H1 (cell line): ENCODE data around the gene PRR5. TPM values are rescaled to one million over a fixed set of nuclear protein-coding genes. Genes with fewer than 3 reads are reported as not detected.

Experiments
- CTCF ChIA-PET: fragments of 300-600 bp; sonication (Branson Sonifier 250); formaldehyde crosslinking; loops from one replicate; lab custom pipeline; 2021; ENCODE audit not compliant: partially characterized antibody; lab: Charles Lee
- POLR2A ChIA-PET: fragments of 300-600 bp; sonication (Branson Sonifier 250); formaldehyde crosslinking; loops from one replicate; lab custom pipeline; 2021; ENCODE audit warnings: inconsistent platforms; ENCODE audit not compliant: partially characterized antibody; lab: Charles Lee
- DNase-seq, 2 experiments: peaks; one replicate each; pipeline versions ENCODE4 v3.0.0 to v3.0.0-alpha.2; 2010 to 2022; ENCODE audit warnings: low spot score in 2 of 2, low read depth in 1 of 2, mixed read lengths in 1 of 2
- FAIRE-seq: peaks from 2 replicates; lab custom pipeline; 2011; peaks lifted over from hg19 to GRCh38; lab: Jason Lieb, UNC
- H2AFZ ChIP-seq: 2 replicates; pipeline ENCODE4 v1.8.1; 2012; ENCODE audit warnings: low read length, inconsistent platforms
- H2AK5ac ChIP-seq: 2 replicates; pipeline ENCODE4 v1.6.1; 2013; ENCODE audit warnings: low read depth, low read length
- H2BK120ac ChIP-seq: replicated peaks from 2 replicates; pipeline ENCODE3; 2013; ENCODE audit warnings: low read depth, low read length, inconsistent platforms
- H2BK12ac ChIP-seq: 2 replicates; pipeline ENCODE4 v1.6.1; 2013; ENCODE audit warnings: low read depth, low read length
- H2BK15ac ChIP-seq: 2 replicates; pipeline ENCODE4 v1.6.1; 2013; ENCODE audit warnings: low read length
- H2BK20ac ChIP-seq: 2 replicates; pipeline ENCODE4 v1.6.1; 2013; ENCODE audit warnings: low read length
- H2BK5ac ChIP-seq: 2 replicates; pipeline ENCODE4 v1.6.1; 2013; ENCODE audit warnings: low read depth, low read length
- H3K14ac ChIP-seq: 2 replicates; pipeline ENCODE4 v1.6.1; 2013; ENCODE audit warnings: inconsistent platforms; ENCODE audit not compliant: insufficient read length
- H3K18ac ChIP-seq: 2 replicates; pipeline ENCODE4 v1.6.1; 2013; ENCODE audit warnings: low read length; ENCODE audit errors: extremely low read depth
- H3K23ac ChIP-seq: 2 replicates; pipeline ENCODE4 v1.6.1; 2013; ENCODE audit warnings: inconsistent platforms; ENCODE audit not compliant: insufficient read length
- H3K23me2 ChIP-seq: 2 replicates; pipeline ENCODE4 v1.6.1; 2013; ENCODE audit warnings: low read depth, low read length
- H3K27ac ChIP-seq: 2 replicates; pipeline ENCODE4 v1.6.1; 2011; ENCODE audit warnings: low read depth, low read length, inconsistent platforms
- H3K27me3 ChIP-seq, 4 experiments: replicated peaks in 1 of 4; 1 replicate in 1 of 4; 2 replicates in 3 of 4; pipeline versions ENCODE4 v1.6.1 to v1.8.1; 2011 to 2013; ENCODE audit warnings: low read length in 3 of 4, mild to moderate bottlenecking in 3 of 4, inconsistent platforms in 2 of 4, mixed read lengths in 2 of 4, moderate library complexity in 1 of 4; ENCODE audit not compliant: control insufficient read depth in 3 of 4, insufficient read depth in 3 of 4; ENCODE audit errors: extremely low read depth in 1 of 4
- H3K36me3 ChIP-seq, 4 experiments: 2 replicates each; pipeline versions ENCODE4 v1.6.1 to v1.8.1; 2011 to 2013; ENCODE audit warnings: mild to moderate bottlenecking in 4 of 4, low read length in 3 of 4, moderate library complexity in 2 of 4, control low read depth in 1 of 4, inconsistent platforms in 1 of 4; ENCODE audit not compliant: insufficient read depth in 4 of 4, control insufficient read depth in 2 of 4
- H3K4ac ChIP-seq: replicated peaks from 2 replicates; pipeline ENCODE3; 2013; ENCODE audit warnings: low read length, low read depth, mixed read lengths, inconsistent platforms; ENCODE audit not compliant: insufficient read length
- H3K4me1 ChIP-seq, 4 experiments: replicated peaks in 1 of 4; 1 replicate in 1 of 4; 2 replicates in 3 of 4; pipeline versions ENCODE4 v1.6.1 to v1.8.1; 2011 to 2013; ENCODE audit warnings: low read length in 3 of 4, inconsistent platforms in 2 of 4, mixed read lengths in 1 of 4; ENCODE audit not compliant: insufficient read depth in 4 of 4, control insufficient read depth in 3 of 4
- H3K4me2 ChIP-seq, 2 experiments: 2 replicates each; pipeline versions ENCODE4 v1.6.1 to v1.8.1; 2011 to 2013; ENCODE audit warnings: low read depth in 2 of 2, low read length in 2 of 2, control low read depth in 1 of 2, inconsistent platforms in 1 of 2, mild to moderate bottlenecking in 1 of 2; ENCODE audit not compliant: insufficient read depth in 1 of 2
- H3K4me3 ChIP-seq, 4 experiments: fragments of 200-600, 300-600 bp in 1 of 4; sonication (generic), shearing (Covaris generic), sonication (Bioruptor Twin) in 1 of 4; 2 replicates each; pipeline versions ENCODE4 v1.5.1 to v1.8.1; 2011 to 2016; ENCODE audit warnings: low read length in 4 of 4, low read depth in 3 of 4, control low read depth in 2 of 4, inconsistent platforms in 2 of 4, mild to moderate bottlenecking in 2 of 4, mixed read lengths in 1 of 4, moderate library complexity in 1 of 4; ENCODE audit not compliant: insufficient read depth in 2 of 4; ENCODE audit errors: extremely low read depth in 1 of 4
- H3K56ac ChIP-seq: replicated peaks from 2 replicates; pipeline ENCODE3; 2013; ENCODE audit warnings: low read depth, mild to moderate bottlenecking, mixed read lengths, low read length, inconsistent platforms; ENCODE audit not compliant: insufficient read length
- H3K79me1 ChIP-seq: 2 replicates; pipeline ENCODE4 v1.6.1; 2013; ENCODE audit warnings: low read depth, low read length, control low read depth
- H3K79me2 ChIP-seq, 2 experiments: 2 replicates each; pipeline versions ENCODE4 v1.6.1 to v1.8.1; 2012 to 2013; ENCODE audit warnings: low read length in 2 of 2, mild to moderate bottlenecking in 2 of 2, inconsistent platforms in 1 of 2; ENCODE audit not compliant: insufficient read depth in 2 of 2, control insufficient read depth in 1 of 2
- H3K9ac ChIP-seq, 4 experiments: replicated peaks in 1 of 4; 1 replicate in 1 of 4; 2 replicates in 3 of 4; pipeline versions ENCODE4 v1.6.1 to v1.8.1; 2011 to 2013; ENCODE audit warnings: low read depth in 3 of 4, low read length in 3 of 4, control low read depth in 2 of 4, mild to moderate bottlenecking in 2 of 4, moderate library complexity in 2 of 4, inconsistent platforms in 1 of 4; ENCODE audit errors: extremely low read depth in 1 of 4
- H3K9me3 ChIP-seq, 2 experiments: 2 replicates each; pipeline versions ENCODE4 v1.6.1 to v1.8.1; 2012 to 2013; ENCODE audit warnings: mild to moderate bottlenecking in 2 of 2, moderate library complexity in 2 of 2, control low read depth in 1 of 2, inconsistent platforms in 1 of 2, low read depth in 1 of 2, low read length in 1 of 2, mixed read lengths in 1 of 2; ENCODE audit not compliant: insufficient read depth in 2 of 2
- H4K20me1 ChIP-seq, 2 experiments: replicated peaks in 1 of 2; 2 replicates each; pipeline versions ENCODE3 to v1.8.1; 2011 to 2013; ENCODE audit warnings: inconsistent platforms in 2 of 2, low read length in 2 of 2, mild to moderate bottlenecking in 1 of 2; ENCODE audit not compliant: insufficient read depth in 2 of 2, control insufficient read depth in 1 of 2
- H4K5ac ChIP-seq: 2 replicates; pipeline ENCODE4 v1.6.1; 2013; ENCODE audit warnings: low read length, low read depth, mixed read lengths, inconsistent platforms; ENCODE audit not compliant: insufficient read length
- H4K8ac ChIP-seq: 2 replicates; pipeline ENCODE4 v1.8.0; 2013; ENCODE audit warnings: mild to moderate bottlenecking, moderate library complexity, low read length, inconsistent platforms; ENCODE audit not compliant: insufficient read depth; ENCODE audit errors: extremely low read depth
- H4K91ac ChIP-seq: replicated peaks from 2 replicates; pipeline ENCODE3; 2013; ENCODE audit warnings: low read length, mixed read lengths, inconsistent platforms; ENCODE audit not compliant: insufficient read length
- BRCA1 ChIP-seq: IDR thresholded peaks from 2 replicates; pipeline ENCODE4 v1.6.1; 2012; ENCODE audit warnings: low read depth, low read length, improper control_type of control experiment
- JUN ChIP-seq: IDR thresholded peaks from 2 replicates; pipeline ENCODE4 v1.6.1; 2011; ENCODE audit warnings: low read depth, mild to moderate bottlenecking, improper control_type of control experiment, low read length
- JUND ChIP-seq: IDR thresholded peaks from 2 replicates; pipeline ENCODE4 v1.6.1; 2011; ENCODE audit warnings: mild to moderate bottlenecking, improper control_type of control experiment, low read length
- NANOG ChIP-seq: IDR thresholded peaks from 2 replicates; pipeline ENCODE4 v1.6.1; 2011; ENCODE audit warnings: low read length, low read depth, mild to moderate bottlenecking, inconsistent platforms; ENCODE audit not compliant: insufficient read depth, poor library complexity, severe bottlenecking
- POU5F1 ChIP-seq: IDR thresholded peaks from 2 replicates; pipeline ENCODE4 v1.6.1; 2011; ENCODE audit warnings: low read depth, mild to moderate bottlenecking, low read length, moderate library complexity
- SAP30 ChIP-seq: fragments of 300-600 bp; sonication (generic); IDR thresholded peaks from 2 replicates; pipeline ENCODE4 v1.7.1; 2012; ENCODE audit warnings: low read length, moderate library complexity, mild to moderate bottlenecking, inconsistent platforms; ENCODE audit not compliant: insufficient read depth, insufficient replicate concordance
- TAF7 ChIP-seq: optimal IDR thresholded peaks from 2 replicates; pipeline ENCODE3; 2011; ENCODE audit warnings: low read depth, mild to moderate bottlenecking, inconsistent platforms, low read length, moderate library complexity, borderline replicate concordance
- WGBS, 2 experiments: shearing (Covaris generic) in 1 of 2; methylation state at CpG; one replicate each; pipeline versions ENCODE4 v1.1.6 to v1.1.7; 2013 to 2015; ENCODE audit warnings: low lambda C conversion rate in 2 of 2, mixed read lengths in 2 of 2, inconsistent platforms in 1 of 2, low coverage in 1 of 2, missing lambda C conversion rate in 1 of 2; ENCODE audit not compliant: insufficient replicate concordance in 2 of 2, insufficient coverage in 1 of 2, insufficient read length in 1 of 2; ENCODE audit errors: extremely low coverage in 1 of 2, missing lambda C conversion rate in 1 of 2; 5-methylcytosine and 5-hydroxymethylcytosine counted together
- long read RNA-seq, 2 experiments: library from RNA in 1 of 2; library from capped mRNA in 1 of 2; stranded (forward); transcript quantifications; one replicate each; pipeline ENCODE4 v2.0.0, GENCODE V29; 2021; ENCODE audit warnings: inconsistent platforms in 1 of 2
- polyA minus RNA-seq, 3 experiments: library from RNA; depleted of rRNA, polyadenylated mRNA; stranded (reverse); fragments of >200 nt; gene quantifications; 1 replicate in 2 of 3; 2 replicates in 1 of 3; pipeline ENCODE4 v1.2.3, GENCODE V29; 2011
- polyA plus RNA-seq, 7 experiments: library from polyadenylated mRNA; depleted of rRNA in 3 of 7; stranded (reverse) in 5 of 7; unstranded in 2 of 7; fragments of >200 nt in 5 of 7; fragments of 200-250 nt in 2 of 7; gene quantifications; 1 replicate in 5 of 7; 2 replicates in 1 of 7; 4 replicates in 1 of 7; pipeline versions ENCODE4 v1.2.1 to v1.2.3, GENCODE V29; 2011 to 2013; ENCODE audit warnings: missing spikeins in 2 of 7, mixed read lengths in 2 of 7
- total RNA-seq: library from RNA; stranded (reverse); fragmentation: NEBNext Ultra II Directional; extraction: Animal tissue kit (Norgen Biotek cat#: 25700); gene quantifications from 2 replicates; pipeline ENCODE4 v1.2.1, GENCODE V29; 2021

The PRR5 gene, protein sequence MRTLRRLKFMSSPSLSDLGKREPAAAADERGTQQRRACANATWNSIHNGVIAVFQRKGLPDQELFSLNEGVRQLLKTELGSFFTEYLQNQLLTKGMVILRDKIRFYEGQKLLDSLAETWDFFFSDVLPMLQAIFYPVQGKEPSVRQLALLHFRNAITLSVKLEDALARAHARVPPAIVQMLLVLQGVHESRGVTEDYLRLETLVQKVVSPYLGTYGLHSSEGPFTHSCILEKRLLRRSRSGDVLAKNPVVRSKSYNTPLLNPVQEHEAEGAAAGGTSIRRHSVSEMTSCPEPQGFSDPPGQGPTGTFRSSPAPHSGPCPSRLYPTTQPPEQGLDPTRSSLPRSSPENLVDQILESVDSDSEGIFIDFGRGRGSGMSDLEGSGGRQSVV
- total RNA-seq: 15.7 and 16.5 TPM in 2 replicates
- polyA plus RNA-seq (2011; rRNA removed): 25.7 and 36.1 TPM in 2 replicates
- polyA plus RNA-seq (2011; cell fraction: cytosol; rRNA removed): 21.7 TPM
- 26.9 TPM for polyA plus RNA-seq (2011; cell fraction: nucleus; rRNA removed)
- 13.6 to 16.9 TPM (median 16.1 TPM) in 4 replicates for polyA plus RNA-seq (2012, experiment 1 of 2)
- 15.9 TPM for polyA plus RNA-seq (2012, experiment 2 of 2)
- polyA plus RNA-seq (2013, experiment 1 of 2): 8.9 TPM
- 9.8 TPM for polyA plus RNA-seq (2013, experiment 2 of 2)
- polyA minus RNA-seq (2011; rRNA and poly(A)+ RNA removed): 13.3 and 16.3 TPM in 2 replicates
- 15.0 TPM for polyA minus RNA-seq (2011; cell fraction: cytosol; rRNA and poly(A)+ RNA removed)
- 17.1 TPM for polyA minus RNA-seq (2011; cell fraction: nucleus; rRNA and poly(A)+ RNA removed)
- long read RNA-seq, experiment 1, transcript PRR5-202 (8 exons, 1,878 nt): major isoform, 6 of 25 reads
- long read RNA-seq, experiment 1, partial matches to known transcripts: 13 of 25 reads
- long read RNA-seq, experiment 1, other reads (novel, unspliced or antisense): 4 of 25 reads
- long read RNA-seq, experiment 2: 0 reads

GRCh38 chr22:44701824-44702478, at the start of gene PRR5:
Gene PRR5 (plus strand): TSS chr22:44702204. CDS start chr22:44702475, 271 bp downstream.
- POLR2A ChIA-PET: no interaction called here
- H2AFZ ChIP-seq: no peak within 1 kb of the TSS
- TF ChIP-seq BRCA1 (no peak), POU5F1 (no peak), NANOG (no peak), SAP30 (no peak), JUN (no peak), JUND (no peak), TAF7 (peak; percentile 17)

More at GRCh38 chr22:44701824-44702478, at the start of gene PRR5:
- Histone ChIP-seq H3K9me3 (no peaks in the 10 kb centered on the region), H3K4me2 (peak within 1 kb of the TSS; percentile 85), H2BK12ac (peak within 1 kb of the TSS; percentile 60; the same call in 1 of the 2 replicates), H3K36me3 (no peaks in the 10 kb centered on the region), H2AK5ac (no peak within 1 kb of the TSS), H4K91ac (peak within 1 kb of the TSS; percentile 11), H3K79me1 (no peaks in the 10 kb centered on the region; the same call in 1 of the 2 replicates), H2BK15ac (0 out of 2 replicates have a peak within 1 kb of the TSS, but pooled peaks have one; percentile 72), H3K4ac (no peak within 1 kb of the TSS), H3K4me1 (peaks cover 0 to 24% (median 14%) of the 10 kb centered on the region in 4 experiments; a peak in 6 of 7 replicates), H3K23me2 (peaks cover 9% of the 10 kb centered on the region; the same call in 1 of the 2 replicates), H2BK20ac (no peak within 1 kb of the TSS), H3K18ac (peak within 1 kb of the TSS; percentile 48), H2BK120ac (no peak within 1 kb of the TSS), H3K9ac (peak within 1 kb of the TSS in 1 of 4 experiments; percentile 66; a peak in 1 of 7 replicates), H3K56ac (no peak within 1 kb of the TSS), H3K27me3 (peaks cover 0 to 28% (median 19%) of the 10 kb centered on the region in 4 experiments; a peak in 6 of 7 replicates), H3K4me3 (peak within 1 kb of the TSS; percentile 64 to 87 (median 64)), H3K14ac (no peak within 1 kb of the TSS), H3K79me2 (peaks cover 0 to 2% of the 10 kb centered on the region in 2 experiments; a peak in 1 of 4 replicates), H3K27ac (no peak within 1 kb of the TSS), H3K23ac (no peak within 1 kb of the TSS), H4K8ac (peak within 1 kb of the TSS; percentile 35; the same call in 1 of the 2 replicates), H2BK5ac (no peak within 1 kb of the TSS; the same call in 1 of the 2 replicates), H4K20me1 (peaks cover 4 to 21% of the 10 kb centered on the region in 2 experiments), H4K5ac (no peak within 1 kb of the TSS)
- 10% methylated on average over 23 of the region's 88 CpGs; no CpG with 5 or more reads in 1 of the 2 experiments for WGBS, 2 experiments
- DNase-seq: peak in 1 of 2 experiments; percentile 81
- FAIRE-seq: no peak
- CTCF ChIA-PET: no interaction called here
